LNCaP clone FGC (cell line): ENCODE data around the gene FAAP20.

Experiments used
- DNase-seq: peaks from one replicate; pipeline ENCODE4 v3.0.0-alpha.2; 2011; ENCODE audit warnings: low read depth
- H3K4me3 ChIP-seq: 2 replicates; pipeline ENCODE4 v1.5.1; 2011; ENCODE audit warnings: mild to moderate bottlenecking, low read depth, low read length, control low read depth
- CTCF ChIP-seq: IDR thresholded peaks from 2 replicates; pipeline ENCODE4 v1.5.1; 2012; ENCODE audit warnings: mild to moderate bottlenecking; ENCODE audit not compliant: control insufficient read depth, insufficient read depth; ENCODE audit errors: extremely low read depth

FAAP20 gene

GRCh38 chr1:2190491-2190976, 4.0 kb downstream of the FAAP20 start:
- DNase-seq = no peak
- H3K4me3 ChIP-seq = peak overlapping the region; percentile 64
- TF ChIP-seq CTCF = no peak

DNA sequence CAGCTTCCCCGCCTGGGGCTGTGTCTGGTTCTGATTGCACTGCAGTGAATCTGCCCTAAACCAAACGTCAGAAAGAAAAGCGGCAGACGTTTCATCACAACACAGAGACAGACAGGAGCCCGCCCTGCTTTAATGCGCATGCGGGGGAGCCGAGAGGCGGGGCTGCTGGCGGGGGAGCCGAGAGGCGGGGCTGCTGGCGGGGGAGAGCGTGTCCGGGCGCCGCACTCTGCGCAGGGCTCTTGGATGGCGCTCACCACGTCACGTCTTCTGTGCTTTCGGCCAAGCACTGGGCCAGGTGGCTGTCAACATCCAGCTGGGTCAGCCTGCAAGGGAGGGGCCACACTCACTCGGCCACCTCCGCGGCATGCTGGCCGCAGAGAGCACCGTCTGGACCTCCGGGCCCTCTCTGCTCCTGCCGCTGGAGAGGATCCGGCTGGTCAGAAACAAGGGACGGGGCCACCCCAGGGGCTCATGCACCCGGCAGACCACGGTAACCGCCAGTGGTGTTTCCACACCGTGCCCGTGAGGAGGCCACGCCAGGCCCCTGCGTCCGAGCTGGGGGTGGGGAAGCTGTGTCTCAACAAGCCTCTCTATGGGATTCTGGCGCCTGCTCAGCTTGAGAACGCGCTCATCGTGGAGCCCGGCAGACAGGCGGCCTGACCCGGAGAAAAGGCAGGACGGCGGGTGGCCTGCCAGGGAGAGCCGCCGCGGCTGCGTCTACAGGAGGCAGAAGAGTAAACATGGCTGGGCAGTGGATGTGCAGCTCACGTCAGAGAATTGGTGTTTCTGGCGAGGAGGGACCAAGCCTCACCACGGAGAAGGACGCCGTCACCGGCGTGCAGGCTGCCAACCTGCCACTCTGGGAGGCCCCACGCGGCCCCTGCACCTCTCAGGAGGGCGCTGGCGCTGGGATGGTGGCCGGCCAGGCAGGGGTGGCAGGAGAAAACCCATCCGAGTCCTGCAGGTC, 4.8 kb downstream of the FAAP20 start:
- peak; percentile 92 for DNase-seq
- no peak for TF ChIP-seq CTCF
- H3K4me3 ChIP-seq = peak overlapping the region; percentile 64

DNA sequence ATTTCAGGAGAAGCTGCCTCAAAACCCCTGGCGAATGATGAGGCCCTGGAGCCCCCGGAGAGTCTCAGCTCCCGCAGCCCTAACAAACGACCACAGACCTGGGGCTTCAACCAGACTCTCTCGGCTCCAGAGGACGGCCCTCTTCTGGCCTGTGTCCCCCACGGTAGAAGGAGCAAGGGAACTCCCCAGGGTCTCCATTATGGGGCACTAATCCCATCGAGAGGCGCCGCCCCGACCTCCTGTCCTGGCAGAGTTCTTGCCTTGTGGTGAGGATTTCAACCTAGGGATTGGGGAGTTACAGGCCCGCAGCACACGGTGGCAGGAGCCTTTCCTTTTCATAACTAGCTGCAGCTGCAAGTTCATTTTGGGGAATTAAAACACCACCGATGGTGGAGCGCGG, 6.2 kb downstream of the FAAP20 start:
- H3K4me3 ChIP-seq = no peak overlapping the region
- TF ChIP-seq CTCF = no peak
- no peak for DNase-seq

- DNase-seq = no peak
- H3K4me3 ChIP-seq = no peak overlapping the region
- TF ChIP-seq CTCF = no peak
Observed at GRCh38 chr1:2187619-2188018, 7.0 kb downstream of the FAAP20 start.

DNA sequence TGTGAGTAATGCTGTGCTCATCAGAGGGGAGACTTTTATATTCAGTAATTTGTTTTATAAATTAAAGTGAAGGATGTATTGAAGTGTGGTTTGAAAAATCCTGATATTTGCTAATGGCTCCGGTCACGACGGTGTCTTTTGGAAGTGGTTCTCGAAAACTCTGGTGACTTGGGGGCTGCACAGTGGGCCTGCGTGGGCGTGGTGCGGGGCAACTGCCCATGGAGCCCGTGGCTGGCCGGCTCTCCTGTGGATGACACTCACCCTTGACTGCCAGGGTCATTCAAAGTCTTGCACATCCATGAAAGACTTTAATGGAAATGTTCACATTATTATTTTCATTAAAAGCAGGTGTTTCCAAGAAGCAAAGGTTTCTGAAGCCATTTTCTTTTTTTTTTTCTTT, 7.7 kb downstream of the FAAP20 start:
- DNase-seq = no peak
- TF ChIP-seq CTCF = no peak
- H3K4me3 ChIP-seq = no peak overlapping the region

DNA sequence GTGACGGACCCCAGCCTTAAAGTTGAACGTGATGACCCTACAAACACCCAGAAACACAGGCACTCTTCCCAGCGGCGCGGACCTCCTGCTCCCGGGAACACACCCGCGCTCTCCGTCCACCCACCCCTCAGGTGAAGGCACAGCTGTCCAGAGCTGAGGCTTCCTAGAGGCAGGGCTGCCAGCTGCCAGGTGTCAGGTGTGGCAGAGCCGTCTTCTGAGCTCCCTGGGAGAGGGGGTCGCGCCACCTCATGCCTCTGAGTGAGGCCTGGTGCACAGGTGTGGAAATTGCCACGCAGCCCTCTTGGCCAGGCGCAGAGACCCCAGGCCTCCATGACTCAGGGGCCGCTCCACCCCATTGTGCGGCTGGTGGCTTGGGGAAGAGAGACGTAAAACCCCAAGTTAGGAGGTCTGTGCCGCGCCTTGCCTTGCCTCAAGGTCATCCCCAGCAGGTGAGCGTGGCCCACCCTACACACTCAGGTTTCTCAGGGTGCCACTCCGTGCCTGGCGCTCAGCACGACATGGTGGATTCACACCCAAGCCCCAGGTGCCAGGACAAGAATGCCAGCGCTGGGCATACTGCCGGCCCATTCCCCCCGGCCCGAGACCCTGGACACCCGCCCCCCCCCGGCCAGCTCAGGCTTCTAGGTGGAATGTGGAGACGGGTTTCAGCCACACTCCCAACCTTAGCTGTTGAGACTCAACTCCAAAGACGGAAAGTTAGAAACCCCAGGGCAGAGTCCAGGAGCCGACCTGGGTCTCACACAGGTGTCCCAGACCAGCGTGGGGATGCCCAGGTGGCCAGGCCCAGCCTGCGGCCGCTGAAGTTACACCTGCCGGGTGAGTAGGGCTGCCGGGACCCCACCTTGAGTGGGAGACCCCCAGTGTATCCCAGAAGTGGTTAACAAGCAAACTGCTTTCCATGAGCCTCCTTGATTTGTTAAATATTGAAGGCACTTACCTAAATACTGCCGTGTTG, 8.4 kb downstream of the FAAP20 start:
- TF ChIP-seq CTCF = no peak
- no peak overlapping the region for H3K4me3 ChIP-seq
- DNase-seq = no peak
